Adrenal gland (tissue), 12 donors: ENCODE measurements around the gene TCERG1L. TPM values are rescaled to one million over a fixed set of nuclear protein-coding genes. Genes with fewer than 3 reads are reported as not detected.

Experiments
- DNase-seq, 7 donors: peaks; one replicate each; pipeline ENCODE4 v3.0.0-alpha.2; 2019 to 2020
- H3K27ac ChIP-seq, 5 donors: fragments of 200-600 bp; sonication (generic) in 4 of 5; 1 replicate in 3 of 5; 2 replicates in 2 of 5; pipeline versions ENCODE4 v1.5.1 to v1.8.0; 2016 to 2020; ENCODE audit warnings: mild to moderate bottlenecking in 1 of 5
- H3K27me3 ChIP-seq: fragments of 200-600 bp; 2 replicates; pipeline ENCODE4 v1.8.0; 2021
- H3K36me3 ChIP-seq, 2 donors: fragments of 200-600 bp; replicated peaks in 1 of 2; 1 replicate in 1 of 2; 2 replicates in 1 of 2; pipeline versions ENCODE4 v1.5.1 to v1.8.0; 2018 to 2022
- H3K4me1 ChIP-seq, 2 donors: fragments of 200-600 bp; replicated peaks in 1 of 2; 1 replicate in 1 of 2; 2 replicates in 1 of 2; pipeline versions ENCODE4 v1.5.1 to v1.8.0; 2018 to 2021
- H3K4me3 ChIP-seq, 4 donors: fragments of 200-600 bp; sonication (generic) in 3 of 4; one replicate each; pipeline ENCODE4 v1.5.1; 2016 to 2018
- H3K9me3 ChIP-seq, 3 donors: fragments of 200-600 bp; sonication (generic) in 1 of 3; replicated peaks in 1 of 3; 1 replicate in 2 of 3; 2 replicates in 1 of 3; pipeline versions ENCODE4 v1.5.1 to v1.8.0; 2016 to 2021
- POLR2A ChIP-seq, 2 donors: fragments of 450-650 bp; IDR thresholded peaks; one replicate each; pipeline ENCODE4 v1.6.1; 2017; ENCODE audit warnings: antibody characterized with exemption in 2 of 2, mild to moderate bottlenecking in 2 of 2, moderate library complexity in 1 of 2
- WGBS, 4 donors: extraction: QIAGEN DNeasy Blood & Tissue Kit in 2 of 4; methylation state at CpG; one replicate each; pipeline versions ENCODE4 v1.1.5 to v1.1.7; 2013 to 2017; 5-methylcytosine and 5-hydroxymethylcytosine counted together
- intact Hi-C, 2 donors: fragments of 100-400 bp; cut with DNase I; formaldehyde crosslinking; loops; one replicate each; pipeline versions ENCODE4 v1.14.1 to v1.15.0; 2022 to 2023
- polyA plus RNA-seq, 3 donors: library from polyadenylated mRNA; stranded (reverse); fragments of 200-250 nt in 2 of 3; fragments of 350-450 nt in 1 of 3; fragmentation: Illumina TruSeq in 1 of 3; extraction: RNeasy Lipid Tissue Mini Kit (QIAGEN cat#74804) in 1 of 3; gene quantifications; one replicate each; pipeline ENCODE4 v1.2.3, GENCODE V29; 2013 to 2014
- total RNA-seq, 9 donors: library from RNA; depleted of rRNA in 4 of 9; stranded (reverse); fragments of >200 nt in 4 of 9; fragments of 120-200 nt in 1 of 9; fragmentation: NEBNext Ultra II Directional in 1 of 9; extraction: Animal tissue kit (Norgen Biotek cat#: 25700) in 1 of 9; gene quantifications; one replicate each; pipeline versions ENCODE4 v1.1.0 to v1.2.4, GENCODE V29; 2013 to 2023
- TF ChIP-seq, protein P1 (sequence below), 6 experiments: fragments of 450-650 bp in 4 of 6; fragments of 200-600 bp in 2 of 6; sonication (generic) in 1 of 6; IDR thresholded peaks; 1 replicate in 5 of 6; 2 replicates in 1 of 6; pipeline versions ENCODE4 v1.5.1 to v1.8.0; 2016 to 2021; ENCODE audit warnings: antibody characterized with exemption in 6 of 6, mild to moderate bottlenecking in 2 of 6, moderate library complexity in 1 of 6
- donor health status: healthy with polysubstance abuse.
- donor health status: Bipolar disorder and iron deficiency.
- donor health status: DM: yes; HTN: yes; CAD: no.
- donor health status: DM: no; HTN: no; CAD: no.
- donor health status: DM: no; HTN: no; CAD: no.
- donor health status: DM: yes; HTN: yes; CAD: no.

TCERG1L gene
- total and polyA plus RNA-seq, 12 donors, result 0.17 to 3.4 (median 0.97) TPM

DNA sequence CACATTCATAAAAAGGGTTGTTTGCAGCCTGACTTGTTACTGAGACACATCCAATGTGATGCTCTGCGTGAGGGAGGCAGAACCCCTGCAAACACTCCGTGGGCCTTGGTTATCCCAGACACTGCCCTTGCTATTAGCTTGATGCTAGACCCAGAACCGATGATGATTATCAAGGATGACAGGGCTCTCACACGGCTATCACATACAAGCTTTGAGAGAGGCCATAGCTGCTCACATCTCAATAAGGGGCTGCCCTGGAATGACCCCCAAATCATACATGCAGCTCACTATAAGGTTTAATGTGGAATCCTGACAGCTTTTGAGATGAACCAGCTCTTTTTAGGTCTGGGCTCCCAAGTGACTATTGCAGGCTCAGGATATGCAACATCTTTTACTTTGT lies 44.4 kb upstream of the TCERG1L start:
- WGBS, 4 donors, result 65 to 82% (median 76%) methylated on average over 4 of the region's 4 CpGs
- no peaks in the 10 kb centered on the region for H3K36me3 ChIP-seq
- no peak for TF ChIP-seq POLR2A (IDR thresholded peaks at IDR 0.05)
- TF ChIP-seq, protein P1, sequence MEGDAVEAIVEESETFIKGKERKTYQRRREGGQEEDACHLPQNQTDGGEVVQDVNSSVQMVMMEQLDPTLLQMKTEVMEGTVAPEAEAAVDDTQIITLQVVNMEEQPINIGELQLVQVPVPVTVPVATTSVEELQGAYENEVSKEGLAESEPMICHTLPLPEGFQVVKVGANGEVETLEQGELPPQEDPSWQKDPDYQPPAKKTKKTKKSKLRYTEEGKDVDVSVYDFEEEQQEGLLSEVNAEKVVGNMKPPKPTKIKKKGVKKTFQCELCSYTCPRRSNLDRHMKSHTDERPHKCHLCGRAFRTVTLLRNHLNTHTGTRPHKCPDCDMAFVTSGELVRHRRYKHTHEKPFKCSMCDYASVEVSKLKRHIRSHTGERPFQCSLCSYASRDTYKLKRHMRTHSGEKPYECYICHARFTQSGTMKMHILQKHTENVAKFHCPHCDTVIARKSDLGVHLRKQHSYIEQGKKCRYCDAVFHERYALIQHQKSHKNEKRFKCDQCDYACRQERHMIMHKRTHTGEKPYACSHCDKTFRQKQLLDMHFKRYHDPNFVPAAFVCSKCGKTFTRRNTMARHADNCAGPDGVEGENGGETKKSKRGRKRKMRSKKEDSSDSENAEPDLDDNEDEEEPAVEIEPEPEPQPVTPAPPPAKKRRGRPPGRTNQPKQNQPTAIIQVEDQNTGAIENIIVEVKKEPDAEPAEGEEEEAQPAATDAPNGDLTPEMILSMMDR (IDR thresholded peaks at IDR 0.05), result no peak
- no peaks in the 10 kb centered on the region for H3K27me3 ChIP-seq
- H3K9me3 ChIP-seq, result no peaks in the 10 kb centered on the region
- DNase-seq, result no peak
- H3K4me3 ChIP-seq, result no peak overlapping the region
- no peak overlapping the region for H3K27ac ChIP-seq
- no peaks in the 10 kb centered on the region for H3K4me1 ChIP-seq
- intact Hi-C loops, result no loop called here

DNA sequence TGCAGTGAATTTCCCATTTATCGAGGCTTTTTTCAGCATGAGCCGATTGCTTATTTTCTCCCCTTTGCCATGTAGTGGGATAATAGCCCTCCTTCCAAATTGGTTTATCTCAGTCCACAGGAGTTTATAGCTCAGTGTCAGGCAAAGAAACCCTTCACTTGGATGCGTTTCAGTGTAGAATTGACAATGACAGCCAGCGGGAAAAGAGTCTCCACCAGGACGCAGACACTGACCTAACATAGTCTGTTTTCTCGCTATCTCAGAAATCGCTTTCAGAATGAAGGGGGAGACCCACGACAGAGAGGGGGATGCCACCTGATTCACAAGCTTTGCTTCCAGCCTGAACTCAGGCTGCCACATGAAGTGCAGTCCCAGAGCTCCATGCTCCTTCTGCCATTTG lies 43.5 kb upstream of the TCERG1L start:
- no peak overlapping the region for H3K4me3 ChIP-seq
- no peaks in the 10 kb centered on the region for H3K27me3 ChIP-seq
- H3K4me1 ChIP-seq, result no peaks in the 10 kb centered on the region
- no peak for TF ChIP-seq POLR2A (IDR thresholded peaks at IDR 0.05)
- TF ChIP-seq, protein P1 (IDR thresholded peaks at IDR 0.05), result no peak
- DNase-seq, result no peak
- H3K9me3 ChIP-seq, result no peaks in the 10 kb centered on the region
- 69 to 74% (median 71%) methylated on average over 8 of the region's 8 CpGs for WGBS, 4 donors
- no peak overlapping the region for H3K27ac ChIP-seq
- no peaks in the 10 kb centered on the region for H3K36me3 ChIP-seq
- intact Hi-C loops, result no loop called here

DNA sequence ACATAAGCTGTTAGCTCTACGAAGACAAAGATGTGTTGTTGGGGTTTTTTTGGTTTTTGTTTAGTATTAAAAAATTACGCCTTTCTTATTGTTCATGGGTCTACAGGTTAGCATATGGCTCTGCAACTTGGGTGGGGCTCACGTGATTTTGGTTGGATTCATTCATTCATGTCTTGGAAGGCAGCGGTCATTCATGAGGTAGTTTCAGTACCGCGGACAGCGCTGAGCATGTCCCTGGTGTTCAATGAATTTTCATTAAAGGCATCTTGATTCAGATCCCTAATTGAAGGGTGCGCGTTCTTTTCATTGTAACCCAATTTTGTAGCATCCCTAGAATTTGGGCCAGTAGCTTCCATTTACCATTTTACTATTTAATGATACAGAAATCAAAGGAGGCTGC lies 42.9 kb upstream of the TCERG1L start:
- Histone ChIP-seq H3K9me3 (no peaks in the 10 kb centered on the region), H3K4me3 (no peak overlapping the region), H3K27me3 (no peaks in the 10 kb centered on the region), H3K27ac (no peak overlapping the region), H3K4me1 (no peaks in the 10 kb centered on the region), H3K36me3 (no peaks in the 10 kb centered on the region)
- WGBS, 4 donors, result 51 to 57% (median 56%) methylated on average over 9 of the region's 9 CpGs
- no peak for TF ChIP-seq POLR2A (IDR thresholded peaks at IDR 0.05)
- TF ChIP-seq, protein P1 (IDR thresholded peaks at IDR 0.05), result no peak
- peak in 2 of 7 donors; percentile 17 to 20 for DNase-seq
- intact Hi-C loops, result no loop called here

DNA sequence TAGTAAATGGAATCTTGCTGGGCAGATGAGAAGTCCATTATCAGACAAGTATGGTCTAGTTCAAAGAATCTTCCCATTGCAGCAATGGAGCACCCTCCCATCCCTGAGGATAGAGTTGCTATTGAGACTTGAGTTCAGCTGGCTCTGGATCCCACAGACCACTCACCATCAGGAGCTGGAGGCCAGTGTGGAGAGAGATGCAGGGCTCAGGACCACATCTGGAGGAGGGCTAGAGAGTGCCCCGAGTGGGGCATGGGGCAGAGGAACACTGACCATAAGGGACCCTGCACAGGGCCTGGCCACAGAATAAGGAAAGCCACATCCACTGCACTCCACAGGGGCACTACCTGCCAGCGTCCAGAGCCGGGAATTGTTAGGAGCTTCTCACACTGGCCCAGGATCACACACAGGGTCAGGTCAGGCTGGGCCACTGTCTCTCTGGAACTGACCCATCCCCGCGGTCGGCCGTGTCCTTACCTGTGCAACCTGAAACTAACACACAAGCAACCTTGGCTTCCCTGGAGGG lies 41.3 kb upstream of the TCERG1L start:
- Histone ChIP-seq H3K4me3 (no peak overlapping the region), H3K27ac (no peak overlapping the region), H3K27me3 (no peaks in the 10 kb centered on the region), H3K4me1 (no peaks in the 10 kb centered on the region), H3K9me3 (no peaks in the 10 kb centered on the region), H3K36me3 (no peaks in the 10 kb centered on the region)
- DNase-seq, result no peak
- intact Hi-C loops, result no loop called here
- WGBS, 4 donors, result 78 to 94% (median 84%) methylated on average over 3 to 7 of the region's 7 CpGs
- no peak for TF ChIP-seq POLR2A (IDR thresholded peaks at IDR 0.05)
- TF ChIP-seq, protein P1 (IDR thresholded peaks at IDR 0.05), result no peak
